ENCODE measurements around the gene GNG4. TPM values are rescaled to one million over a fixed set of nuclear protein-coding genes. Genes with fewer than 3 reads are reported as not detected.

The GNG4 gene
- total and polyA plus RNA-seq, 4 donors, result 0.11 to 0.57 (median 0.21) TPM; not detected in 1

- peaks cover 0 to 5% (median 0%) of the 10 kb centered on the region in 5 donors for H3K4me1 ChIP-seq (ENCODE audit: control insufficient read depth in 5 of 5, insufficient read depth in 5 of 5, low read length in 5 of 5)
- no peak overlapping the region for H3K9ac ChIP-seq (ENCODE audit: insufficient read depth in 1 of 2, low read length in 2 of 2)
- 60 to 62% methylated on average over 12 of the region's 12 CpGs for WGBS, 2 donors
- TF ChIP-seq, protein P1, sequence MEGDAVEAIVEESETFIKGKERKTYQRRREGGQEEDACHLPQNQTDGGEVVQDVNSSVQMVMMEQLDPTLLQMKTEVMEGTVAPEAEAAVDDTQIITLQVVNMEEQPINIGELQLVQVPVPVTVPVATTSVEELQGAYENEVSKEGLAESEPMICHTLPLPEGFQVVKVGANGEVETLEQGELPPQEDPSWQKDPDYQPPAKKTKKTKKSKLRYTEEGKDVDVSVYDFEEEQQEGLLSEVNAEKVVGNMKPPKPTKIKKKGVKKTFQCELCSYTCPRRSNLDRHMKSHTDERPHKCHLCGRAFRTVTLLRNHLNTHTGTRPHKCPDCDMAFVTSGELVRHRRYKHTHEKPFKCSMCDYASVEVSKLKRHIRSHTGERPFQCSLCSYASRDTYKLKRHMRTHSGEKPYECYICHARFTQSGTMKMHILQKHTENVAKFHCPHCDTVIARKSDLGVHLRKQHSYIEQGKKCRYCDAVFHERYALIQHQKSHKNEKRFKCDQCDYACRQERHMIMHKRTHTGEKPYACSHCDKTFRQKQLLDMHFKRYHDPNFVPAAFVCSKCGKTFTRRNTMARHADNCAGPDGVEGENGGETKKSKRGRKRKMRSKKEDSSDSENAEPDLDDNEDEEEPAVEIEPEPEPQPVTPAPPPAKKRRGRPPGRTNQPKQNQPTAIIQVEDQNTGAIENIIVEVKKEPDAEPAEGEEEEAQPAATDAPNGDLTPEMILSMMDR (IDR thresholded peaks at IDR 0.05; ENCODE audit: control extremely low read depth, extremely low read depth), result no peak
- no peak overlapping the region for H3K4me3 ChIP-seq
- ATAC-seq (ENCODE audit: insufficient read depth, low FRiP score) (no peak), DNase-seq (no peak)
- no peak overlapping the region for H3K27ac ChIP-seq (ENCODE audit: low read depth in 1 of 2, low read length in 1 of 2)
- no peaks in the 10 kb centered on the region for H3K36me3 ChIP-seq (ENCODE audit: control insufficient read depth in 4 of 4, insufficient read depth in 4 of 4, low read length in 4 of 4)
- no peaks in the 10 kb centered on the region for H3K27me3 ChIP-seq (ENCODE audit: control insufficient read depth in 3 of 3, insufficient read depth in 3 of 3, low read length in 2 of 3)
- H3K9me3 ChIP-seq (ENCODE audit: control insufficient read depth in 4 of 4, insufficient read depth in 3 of 4, low read length in 3 of 4), result peaks cover 0 to 4% (median 0%) of the 10 kb centered on the region in 4 donors
Observed at GRCh38 chr1:235635938-235636662, 13.5 kb downstream of the GNG4 start.

DNA sequence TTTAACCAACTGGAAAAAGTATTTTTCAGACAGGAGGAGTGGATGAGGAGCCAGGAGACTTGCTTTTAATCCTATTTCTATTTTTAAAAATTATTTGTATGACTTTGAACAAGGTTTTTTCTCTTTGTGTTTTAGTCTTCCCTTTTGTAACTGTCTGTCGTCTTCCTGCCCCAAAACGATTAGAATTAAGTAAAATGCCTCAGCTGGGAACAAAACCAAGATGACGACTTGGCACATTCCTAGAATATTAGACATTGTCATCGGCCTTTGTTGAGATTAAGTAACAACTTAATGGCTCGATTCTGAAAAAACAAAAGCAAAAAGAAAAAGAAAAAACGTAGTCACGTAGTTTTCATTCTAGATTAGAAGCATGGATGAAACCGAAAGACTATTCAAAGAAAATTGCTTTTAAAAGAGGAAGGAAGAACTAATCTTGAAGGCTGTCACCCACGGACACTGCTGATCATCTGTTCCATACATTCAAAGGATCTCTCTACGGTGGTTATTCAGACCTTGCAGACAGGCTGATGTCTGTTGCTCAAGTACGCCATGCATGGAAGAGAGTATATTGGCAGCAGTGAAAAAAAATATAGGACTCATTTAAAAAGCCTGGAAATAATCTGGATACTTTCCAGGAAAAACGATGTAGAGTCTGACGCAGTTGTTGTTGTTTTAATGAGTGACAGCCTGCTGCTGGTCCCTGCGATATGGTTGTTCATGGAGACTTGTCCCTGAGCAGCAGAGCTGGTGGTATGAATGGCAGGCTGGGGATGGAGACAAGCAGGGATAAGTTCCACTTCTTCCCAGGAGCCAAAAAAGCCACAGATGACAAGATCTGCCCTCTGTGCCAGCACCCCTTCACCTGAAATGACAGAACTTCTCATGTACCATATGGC is 16.8 kb downstream of the GNG4 start:
- Histone ChIP-seq H3K27ac (ENCODE audit: low read depth in 1 of 2, low read length in 1 of 2) (no peak overlapping the region), H3K27me3 (ENCODE audit: control insufficient read depth in 3 of 3, insufficient read depth in 3 of 3, low read length in 2 of 3) (no peaks in the 10 kb centered on the region), H3K9ac (ENCODE audit: insufficient read depth in 1 of 2, low read length in 2 of 2) (peak overlapping the region in 1 of 2 donors; percentile 63), H3K36me3 (ENCODE audit: control insufficient read depth in 4 of 4, insufficient read depth in 4 of 4, low read length in 4 of 4) (no peaks in the 10 kb centered on the region), H3K4me1 (ENCODE audit: control insufficient read depth in 5 of 5, insufficient read depth in 5 of 5, low read length in 5 of 5) (peaks cover 0 to 5% (median 0%) of the 10 kb centered on the region in 5 donors), H3K9me3 (ENCODE audit: control insufficient read depth in 4 of 4, insufficient read depth in 3 of 4, low read length in 3 of 4) (peaks cover 0 to 5% (median 0%) of the 10 kb centered on the region in 4 donors), H3K4me3 (no peak overlapping the region)
- WGBS, 2 donors, result 24 to 29% methylated on average over 14 of the region's 14 CpGs
- no peak for ATAC-seq (ENCODE audit: insufficient read depth, low FRiP score)
- TF ChIP-seq, protein P1 (IDR thresholded peaks at IDR 0.05; ENCODE audit: control extremely low read depth, extremely low read depth), result no peak
- DNase-seq, result peak; percentile 35 to 83 (median 80)

GRCh38 chr1:235631816-235632215 is 17.8 kb downstream of the GNG4 start:
- Histone ChIP-seq H3K27me3 (ENCODE audit: control insufficient read depth in 3 of 3, insufficient read depth in 3 of 3, low read length in 2 of 3) (no peaks in the 10 kb centered on the region), H3K9ac (ENCODE audit: insufficient read depth in 1 of 2, low read length in 2 of 2) (no peak overlapping the region), H3K36me3 (ENCODE audit: control insufficient read depth in 4 of 4, insufficient read depth in 4 of 4, low read length in 4 of 4) (no peaks in the 10 kb centered on the region), H3K9me3 (ENCODE audit: control insufficient read depth in 4 of 4, insufficient read depth in 3 of 4, low read length in 3 of 4) (peaks cover 0 to 5% (median 0%) of the 10 kb centered on the region in 4 donors), H3K4me3 (no peak overlapping the region), H3K4me1 (ENCODE audit: control insufficient read depth in 5 of 5, insufficient read depth in 5 of 5, low read length in 5 of 5) (peaks cover 0 to 5% (median 0%) of the 10 kb centered on the region in 5 donors), H3K27ac (ENCODE audit: low read depth in 1 of 2, low read length in 1 of 2) (no peak overlapping the region)
- 85 to 90% methylated on average over 7 of the region's 7 CpGs for WGBS, 2 donors
- DNase-seq (no peak), ATAC-seq (ENCODE audit: insufficient read depth, low FRiP score) (no peak)
- TF ChIP-seq, protein P1 (IDR thresholded peaks at IDR 0.05; ENCODE audit: control extremely low read depth, extremely low read depth), result no peak

All from lung (tissue), 12 donors.